IgD-negative memory B cell (primary cell): ENCODE measurements around the gene ARFGAP1. TPM values are rescaled to one million over a fixed set of nuclear protein-coding genes. Genes with fewer than 3 reads are reported as not detected.
"Not testable (repeated sequence)": the region's sequence is repeated elsewhere in the genome, so short reads cannot be mapped to it uniquely, and the experiment has no call there.

Source experiments
- H3K27ac Mint-ChIP-seq, 3 donors: one replicate each; pipeline ENCODE4 v1.8.0; 2020 to 2022; ENCODE audit warnings: mild to moderate bottlenecking in 3 of 3, mixed read lengths in 3 of 3, moderate library complexity in 1 of 3
- H3K27me3 Mint-ChIP-seq: one replicate; pipeline ENCODE4 v1.8.0; 2021; ENCODE audit warnings: mixed read lengths
- H3K36me3 Mint-ChIP-seq: one replicate; pipeline ENCODE4 v1.8.0; 2020; ENCODE audit warnings: mild to moderate bottlenecking, mixed read lengths
- H3K4me1 Mint-ChIP-seq, 3 donors: one replicate each; pipeline ENCODE4 v1.8.0; 2020 to 2022; ENCODE audit warnings: mixed read lengths in 3 of 3, mild to moderate bottlenecking in 1 of 3
- H3K4me3 Mint-ChIP-seq, 4 donors: one replicate each; pipeline ENCODE4 v1.8.0; 2020 to 2022; ENCODE audit warnings: mild to moderate bottlenecking in 4 of 4, mixed read lengths in 4 of 4, moderate library complexity in 3 of 4
- H3K9me3 Mint-ChIP-seq, 3 donors: one replicate each; pipeline ENCODE4 v1.8.0; 2020 to 2021; ENCODE audit warnings: mixed read lengths in 3 of 3, mild to moderate bottlenecking in 1 of 3
- polyA plus RNA-seq: library from polyadenylated mRNA; unstranded; fragments of 300-500 nt; fragmentation: Illumina TruSeq; gene quantifications from one replicate; pipeline ENCODE4 v1.2.3, GENCODE V29; 2021

Gene ARFGAP1
- polyA plus RNA-seq, 1 donor from 2014 or later: 12.2 TPM

DNA sequence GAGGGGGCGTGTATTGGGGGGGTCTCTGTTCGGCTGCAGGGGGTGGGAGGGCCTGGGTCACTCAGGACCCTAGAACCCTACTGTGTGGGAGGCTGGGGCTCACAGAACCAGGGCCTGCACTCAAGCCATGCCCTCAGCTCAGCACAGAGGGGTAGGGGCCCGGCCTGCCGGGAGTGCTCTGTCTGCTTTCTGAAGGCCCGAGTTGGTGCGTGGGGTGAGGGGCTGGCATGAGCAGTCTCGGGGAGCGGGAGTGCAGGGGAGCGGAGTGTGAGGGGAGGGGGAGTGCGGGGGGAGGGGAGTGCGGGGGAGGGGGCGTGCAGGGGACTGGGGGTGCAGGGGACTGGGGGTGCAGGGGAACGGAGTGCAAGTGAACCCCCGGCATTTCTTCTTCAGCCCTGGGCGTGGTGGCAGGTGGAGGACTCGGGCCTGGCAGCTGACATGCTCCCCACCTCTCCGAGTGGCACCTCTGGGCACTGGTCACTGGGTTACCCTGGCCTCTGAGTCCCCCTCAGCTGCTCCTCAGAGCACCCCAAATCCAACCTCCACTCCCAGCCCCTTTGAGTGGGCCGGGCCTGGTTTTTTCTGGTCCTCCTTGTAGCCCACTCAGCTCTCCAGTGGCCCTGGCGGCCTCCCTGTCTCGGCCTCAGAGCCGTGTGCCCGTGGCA is 21.4 kb downstream of the ARFGAP1 start:
- H3K27ac Mint-ChIP-seq: no peak overlapping the region
- H3K4me1 Mint-ChIP-seq: peaks cover 0 to 3% (median 1%) of the 10 kb centered on the region in 3 donors
- no peaks in the 10 kb centered on the region for H3K36me3 Mint-ChIP-seq
- H3K27me3 Mint-ChIP-seq: peaks cover 6% of the 10 kb centered on the region
- peaks cover 0 to 3% (median 0%) of the 10 kb centered on the region in 3 donors for H3K9me3 Mint-ChIP-seq
- peak overlapping the region in 1 of 4 donors; percentile 74 for H3K4me3 Mint-ChIP-seq

- Mint-ChIP-seq H3K27me3 (peaks cover 6% of the 10 kb centered on the region), H3K36me3 (no peaks in the 10 kb centered on the region), H3K4me3 (peak overlapping the region in 1 of 4 donors; percentile 74), H3K9me3 (peaks cover 0 to 4% (median 0%) of the 10 kb centered on the region in 3 donors), H3K4me1 (peaks cover 0 to 3% (median 1%) of the 10 kb centered on the region in 3 donors), H3K27ac (no peak overlapping the region)
Measured at GRCh38 chr20:63294536-63294900, 21.9 kb downstream of the ARFGAP1 start.

- Mint-ChIP-seq H3K27ac (no peak overlapping the region), H3K4me1 (peaks cover 0 to 3% (median 1%) of the 10 kb centered on the region in 3 donors), H3K27me3 (peaks cover 6% of the 10 kb centered on the region), H3K36me3 (no peaks in the 10 kb centered on the region), H3K9me3 (peaks cover 0 to 4% (median 0%) of the 10 kb centered on the region in 3 donors), H3K4me3 (no peak overlapping the region)
Measured at GRCh38 chr20:63295018-63295417, 22.4 kb downstream of the ARFGAP1 start.

- H3K4me1 Mint-ChIP-seq: peaks cover 0 to 3% (median 1%) of the 10 kb centered on the region in 3 donors
- peaks cover 0 to 4% (median 0%) of the 10 kb centered on the region in 3 donors for H3K9me3 Mint-ChIP-seq
- H3K27ac Mint-ChIP-seq: peak overlapping the region in 1 of 3 donors; percentile 53
- H3K36me3 Mint-ChIP-seq: no peaks in the 10 kb centered on the region
- H3K27me3 Mint-ChIP-seq: peaks cover 9% of the 10 kb centered on the region
- no peak overlapping the region for H3K4me3 Mint-ChIP-seq
Measured at GRCh38 chr20:63295422-63295821, 22.8 kb downstream of the ARFGAP1 start.

DNA sequence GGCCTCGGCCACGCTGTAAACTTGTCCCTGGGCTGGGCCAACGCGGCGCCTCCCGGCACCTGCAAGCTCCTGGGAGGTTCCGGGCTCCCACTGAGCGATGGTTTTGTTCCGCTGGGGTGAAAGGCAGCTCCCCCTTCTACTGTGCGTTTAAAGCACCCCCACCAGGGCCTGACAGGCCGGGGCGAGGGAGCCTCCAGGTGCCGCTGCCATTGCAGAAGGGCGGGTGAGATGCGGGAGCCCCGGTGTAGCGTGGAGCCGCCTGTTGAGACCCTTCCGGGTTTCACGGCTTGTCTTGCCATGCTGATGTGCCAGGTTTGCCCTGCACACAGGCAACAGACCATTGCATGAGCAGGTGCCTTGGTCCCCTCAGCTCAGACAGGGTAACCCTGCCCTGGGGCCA is 23.2 kb downstream of the ARFGAP1 start:
- no peaks in the 10 kb centered on the region for H3K36me3 Mint-ChIP-seq
- H3K27ac Mint-ChIP-seq: peak overlapping the region in 1 of 3 donors; percentile 53
- peaks cover 0 to 3% (median 1%) of the 10 kb centered on the region in 3 donors for H3K4me1 Mint-ChIP-seq
- peaks cover 9% of the 10 kb centered on the region for H3K27me3 Mint-ChIP-seq
- peaks cover 0 to 4% (median 0%) of the 10 kb centered on the region in 3 donors for H3K9me3 Mint-ChIP-seq
- no peak overlapping the region for H3K4me3 Mint-ChIP-seq

DNA sequence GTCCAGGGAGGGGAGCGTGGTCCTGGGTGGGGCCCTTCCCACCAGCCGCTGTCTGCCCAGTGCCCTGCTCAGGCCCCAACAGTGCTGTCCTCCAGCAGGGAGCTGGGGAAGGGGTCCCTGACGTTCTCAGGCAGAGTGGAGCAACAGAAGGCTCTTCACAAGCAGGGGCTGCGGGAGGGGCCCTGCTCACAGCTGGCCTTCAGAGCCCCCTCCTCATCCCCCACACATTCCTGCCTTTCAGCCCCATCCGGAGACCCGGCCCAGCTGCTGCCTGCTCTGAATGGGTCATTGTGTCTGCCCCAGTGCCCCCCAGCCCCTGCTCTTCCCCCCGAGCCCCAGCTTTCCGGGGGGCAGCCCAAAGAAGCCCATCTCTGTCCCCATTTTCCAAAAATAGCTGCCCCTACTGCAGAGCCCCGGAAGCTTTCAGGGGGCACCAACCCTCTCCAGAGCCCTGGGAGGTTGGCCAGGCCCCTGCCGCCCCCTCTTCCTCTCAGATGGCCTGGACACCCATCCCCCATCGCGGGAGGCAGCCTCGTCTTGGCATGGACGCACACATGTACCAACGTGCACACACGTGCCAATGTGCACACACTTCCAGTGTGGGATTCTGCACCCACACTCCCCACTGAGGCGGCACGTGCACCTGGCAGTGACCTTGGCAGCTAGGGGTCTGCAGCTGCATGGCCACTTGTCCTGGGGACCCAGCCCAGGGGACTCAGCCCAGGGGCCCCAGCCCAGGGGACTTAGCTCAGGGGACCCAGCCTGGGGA is 24.1 kb downstream of the ARFGAP1 start:
- H3K4me3 Mint-ChIP-seq: no peak overlapping the region
- H3K4me1 Mint-ChIP-seq: peaks cover 0 to 3% (median 1%) of the 10 kb centered on the region in 3 donors
- peaks cover 2 to 7% (median 6%) of the 10 kb centered on the region in 3 donors for H3K9me3 Mint-ChIP-seq
- no peak overlapping the region for H3K27ac Mint-ChIP-seq
- peaks cover 9% of the 10 kb centered on the region for H3K27me3 Mint-ChIP-seq
- H3K36me3 Mint-ChIP-seq: no peaks in the 10 kb centered on the region

- no peak overlapping the region for H3K4me3 Mint-ChIP-seq
- H3K4me1 Mint-ChIP-seq: peaks cover 0 to 1% (median 0%) of the 10 kb centered on the region in 3 donors
- no peak overlapping the region for H3K27ac Mint-ChIP-seq
- no peaks in the 10 kb centered on the region for H3K36me3 Mint-ChIP-seq
- peaks cover 2 to 8% (median 7%) of the 10 kb centered on the region in 3 donors for H3K9me3 Mint-ChIP-seq
- peaks cover 11% of the 10 kb centered on the region for H3K27me3 Mint-ChIP-seq
Measured at GRCh38 chr20:63297371-63297781, 24.8 kb downstream of the ARFGAP1 start.

GRCh38 chr20:63297796-63298572 is 25.4 kb downstream of the ARFGAP1 start:
- Mint-ChIP-seq H3K4me3 (no peak overlapping the region), H3K36me3 (no peaks in the 10 kb centered on the region), H3K9me3 (peaks cover 2 to 8% (median 7%) of the 10 kb centered on the region in 3 donors), H3K4me1 (peaks cover 0 to 1% (median 0%) of the 10 kb centered on the region in 3 donors), H3K27me3 (peaks cover 13% of the 10 kb centered on the region), H3K27ac (no peak overlapping the region)

- no peak overlapping the region for H3K4me3 Mint-ChIP-seq
- H3K4me1 Mint-ChIP-seq: peaks cover 0 to 1% (median 0%) of the 10 kb centered on the region in 3 donors
- H3K36me3 Mint-ChIP-seq: no peaks in the 10 kb centered on the region
- H3K27ac Mint-ChIP-seq: no peak overlapping the region
- peaks cover 13% of the 10 kb centered on the region for H3K27me3 Mint-ChIP-seq
- H3K9me3 Mint-ChIP-seq: peaks cover 2 to 8% (median 7%) of the 10 kb centered on the region in 3 donors
Measured at GRCh38 chr20:63298731-63299312, 26.2 kb downstream of the ARFGAP1 start.

DNA sequence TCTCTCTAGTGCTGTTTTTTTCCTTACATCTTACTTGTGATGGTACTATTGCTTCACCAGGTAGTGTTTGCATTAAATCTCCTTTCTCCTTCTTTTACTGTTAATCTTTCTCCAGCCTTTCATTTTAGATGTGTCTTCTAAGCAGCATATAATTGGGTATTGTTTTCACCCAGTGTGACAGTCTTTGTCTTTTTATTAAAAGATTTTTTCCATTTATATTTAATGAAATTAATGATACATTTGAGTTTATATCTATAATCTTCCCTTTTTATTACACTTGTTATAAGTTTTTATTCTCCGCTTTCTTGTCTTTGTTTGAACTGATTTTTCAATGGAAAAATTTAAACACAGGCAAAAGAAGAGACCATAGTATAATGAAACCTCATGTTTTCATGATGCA is 29.1 kb downstream of the ARFGAP1 start:
- peaks cover 0 to 2% (median 1%) of the 10 kb centered on the region in 3 donors for H3K4me1 Mint-ChIP-seq

DNA sequence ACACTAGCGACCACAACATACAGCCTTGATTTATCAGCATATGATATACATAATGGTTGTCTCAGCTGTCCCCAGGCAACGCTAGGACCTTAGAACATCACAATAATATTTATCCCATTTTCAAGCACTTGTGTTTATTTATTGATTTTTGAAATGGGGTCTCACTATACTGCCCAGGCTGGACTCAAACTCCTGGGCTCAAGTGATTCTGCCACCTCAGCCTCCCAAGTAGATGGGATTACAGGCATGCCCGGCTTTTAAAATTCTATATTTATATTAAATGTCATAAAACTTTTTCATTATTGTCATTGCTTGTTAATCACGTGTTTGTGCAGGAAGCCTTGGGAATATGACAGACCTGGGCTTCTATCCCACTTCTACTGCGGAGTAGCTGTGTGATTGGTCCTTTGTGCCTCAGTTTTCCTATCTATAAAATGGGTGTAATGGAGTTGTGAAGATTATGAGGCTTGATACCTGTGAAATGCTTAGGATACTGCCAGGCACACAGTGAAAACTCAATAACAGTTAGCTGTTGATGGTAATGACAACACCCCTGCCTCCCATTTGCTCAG is 30.6 kb downstream of the ARFGAP1 start:
- Mint-ChIP-seq H3K27me3 (peaks cover 9% of the 10 kb centered on the region), H3K9me3 (peaks cover 2 to 9% (median 8%) of the 10 kb centered on the region in 3 donors), H3K27ac (no peak overlapping the region), H3K36me3 (no peaks in the 10 kb centered on the region), H3K4me1 (peaks cover 0 to 2% (median 1%) of the 10 kb centered on the region in 3 donors), H3K4me3 (no peak overlapping the region)

More for the DNA sequence above, 29.1 kb downstream of the ARFGAP1 start:
- Mint-ChIP-seq H3K36me3 (no peaks in the 10 kb centered on the region), H3K9me3 (peaks cover 2 to 9% (median 8%) of the 10 kb centered on the region in 3 donors), H3K27me3 (peaks cover 9% of the 10 kb centered on the region), H3K4me3 (no peak overlapping the region), H3K27ac (no peak overlapping the region)

DNA sequence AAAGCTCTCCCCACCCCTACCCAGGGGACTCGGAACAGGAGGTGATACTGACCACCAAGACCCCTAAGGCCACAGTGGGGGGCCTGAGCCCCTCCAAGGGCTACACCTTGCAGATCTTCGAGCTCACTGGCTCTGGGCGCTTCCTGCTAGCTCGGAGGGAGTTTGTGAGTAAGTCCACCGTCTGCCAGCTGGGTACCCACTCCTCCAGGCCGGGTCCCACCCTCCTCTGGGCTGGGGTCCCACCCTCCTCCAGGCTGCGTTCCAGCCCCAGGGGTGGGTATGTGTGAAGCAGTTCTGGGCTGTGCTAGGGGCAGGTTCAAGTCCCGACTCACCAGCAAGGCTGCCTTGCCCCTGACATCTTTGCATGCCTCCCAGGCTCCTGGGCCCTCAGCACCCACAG is 32.8 kb downstream of the ARFGAP1 start:
- peaks cover 2 to 8% (median 5%) of the 10 kb centered on the region in 3 donors for H3K9me3 Mint-ChIP-seq
- no peak overlapping the region for H3K4me3 Mint-ChIP-seq
- H3K27me3 Mint-ChIP-seq: peaks cover 5% of the 10 kb centered on the region
- no peak overlapping the region for H3K27ac Mint-ChIP-seq
- H3K4me1 Mint-ChIP-seq: peaks cover 0 to 2% (median 1%) of the 10 kb centered on the region in 3 donors
- no peaks in the 10 kb centered on the region for H3K36me3 Mint-ChIP-seq

DNA sequence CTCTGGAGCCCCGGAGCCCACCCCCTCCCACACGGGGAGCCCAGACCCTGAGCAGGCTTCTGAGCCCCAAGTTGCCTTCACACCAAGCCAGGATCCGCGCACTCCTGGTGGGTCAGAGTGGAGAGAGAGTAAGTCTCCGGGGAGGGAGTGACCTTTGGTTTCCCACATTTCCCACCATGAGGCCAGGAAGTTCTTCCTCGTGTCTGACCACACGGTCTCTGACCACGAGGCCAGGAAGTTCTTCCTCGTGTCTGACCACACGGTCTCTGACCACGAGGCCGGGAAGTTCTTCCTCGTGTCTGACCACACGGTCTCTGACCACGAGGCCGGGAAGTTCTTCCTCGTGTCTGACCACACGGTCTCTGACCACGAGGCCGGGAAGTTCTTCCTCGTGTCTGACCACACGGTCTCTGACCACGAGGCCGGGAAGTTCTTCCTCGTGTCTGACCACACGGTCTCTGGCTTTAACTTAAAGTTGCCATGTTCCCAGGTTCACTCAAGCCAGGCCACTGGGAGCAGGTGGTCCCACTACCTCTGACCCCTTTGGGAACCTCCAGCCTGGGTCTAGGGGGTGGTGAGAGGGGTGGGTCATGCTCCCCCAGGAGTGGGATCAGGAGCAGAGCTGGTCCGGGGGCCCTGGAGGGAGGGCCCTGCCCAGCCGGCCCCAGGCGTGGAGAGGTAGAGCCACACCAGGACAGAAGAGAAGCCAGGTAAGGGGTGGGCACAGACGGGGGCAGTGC is 33.5 kb downstream of the ARFGAP1 start:
- H3K27me3 Mint-ChIP-seq, H3K4me3 Mint-ChIP-seq, H3K27ac Mint-ChIP-seq, H3K4me1 Mint-ChIP-seq, H3K36me3 Mint-ChIP-seq, H3K9me3 Mint-ChIP-seq: not testable (repeated sequence)
